Measurements from ENCODE around the gene PRAMEF8.
"Not testable (repeated sequence)": the region's sequence is repeated elsewhere in the genome, so short reads cannot be mapped to it uniquely, and the experiment has no call there.

PRAMEF8 gene

DNA sequence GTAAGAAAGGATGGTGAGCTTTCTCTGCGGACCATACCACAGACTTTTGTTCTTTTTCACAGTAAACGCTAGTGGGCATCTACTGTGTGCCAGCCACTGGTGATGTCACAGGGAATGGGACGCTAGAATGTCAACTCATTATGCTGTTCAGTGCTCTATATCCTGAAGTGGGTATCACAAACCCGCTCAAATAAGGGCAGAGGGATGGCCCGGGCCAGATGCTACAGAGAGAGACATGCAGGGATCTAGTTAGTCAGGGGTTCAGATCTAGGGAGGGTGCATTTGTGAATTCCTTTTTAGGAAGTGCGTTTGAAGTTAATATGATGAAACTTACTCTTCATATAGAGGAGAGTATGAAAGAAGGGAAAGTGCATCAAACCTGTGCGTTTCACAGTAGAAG, 37.8 kb downstream of the PRAMEF8 start:
- not testable (repeated sequence) for H3K4me3 ChIP-seq (ENCODE audit: extremely low read depth, insufficient read depth, low read length, poor library complexity, severe bottlenecking); H3K27ac ChIP-seq (ENCODE audit: low read depth, low read length, severe bottlenecking); H3K36me3 ChIP-seq (ENCODE audit: control insufficient read depth, insufficient read depth, low read length); H3K4me1 ChIP-seq (ENCODE audit: control insufficient read depth, insufficient read depth, low read length, poor library complexity, severe bottlenecking)
- 44 to 67% methylated on average over 3 to 5 of the region's 7 CpGs for WGBS, 2 experiments (ENCODE audit: insufficient coverage in 2 of 2)
- H3K9me3 ChIP-seq (ENCODE audit: control insufficient read depth, low read length), result peaks cover 34% of the 10 kb centered on the region

DNA sequence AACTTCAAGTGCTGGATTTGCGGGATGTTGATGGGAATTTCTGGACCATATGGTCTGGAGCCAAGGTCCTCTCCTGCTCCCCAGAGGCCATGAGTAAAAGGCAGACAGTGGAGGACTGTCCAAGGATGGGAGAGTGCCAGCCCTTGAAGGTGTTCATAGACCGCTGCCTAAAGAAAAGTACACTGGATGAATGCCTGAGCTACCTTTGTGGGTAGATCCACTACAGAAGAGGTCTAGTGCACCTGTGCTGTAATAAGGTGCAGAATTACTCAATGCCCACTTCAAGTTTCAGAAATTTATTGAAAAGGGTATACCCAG, 38.4 kb downstream of the PRAMEF8 start:
- not testable (repeated sequence) for H3K4me3 ChIP-seq (ENCODE audit: extremely low read depth, insufficient read depth, low read length, poor library complexity, severe bottlenecking); H3K27ac ChIP-seq (ENCODE audit: low read depth, low read length, severe bottlenecking); H3K4me1 ChIP-seq (ENCODE audit: control insufficient read depth, insufficient read depth, low read length, poor library complexity, severe bottlenecking); H3K36me3 ChIP-seq (ENCODE audit: control insufficient read depth, insufficient read depth, low read length)
- peaks cover 40% of the 10 kb centered on the region for H3K9me3 ChIP-seq (ENCODE audit: control insufficient read depth, low read length)
- 62 to 76% methylated on average over 2 of the region's 2 CpGs for WGBS, 2 experiments (ENCODE audit: insufficient coverage in 2 of 2)

DNA sequence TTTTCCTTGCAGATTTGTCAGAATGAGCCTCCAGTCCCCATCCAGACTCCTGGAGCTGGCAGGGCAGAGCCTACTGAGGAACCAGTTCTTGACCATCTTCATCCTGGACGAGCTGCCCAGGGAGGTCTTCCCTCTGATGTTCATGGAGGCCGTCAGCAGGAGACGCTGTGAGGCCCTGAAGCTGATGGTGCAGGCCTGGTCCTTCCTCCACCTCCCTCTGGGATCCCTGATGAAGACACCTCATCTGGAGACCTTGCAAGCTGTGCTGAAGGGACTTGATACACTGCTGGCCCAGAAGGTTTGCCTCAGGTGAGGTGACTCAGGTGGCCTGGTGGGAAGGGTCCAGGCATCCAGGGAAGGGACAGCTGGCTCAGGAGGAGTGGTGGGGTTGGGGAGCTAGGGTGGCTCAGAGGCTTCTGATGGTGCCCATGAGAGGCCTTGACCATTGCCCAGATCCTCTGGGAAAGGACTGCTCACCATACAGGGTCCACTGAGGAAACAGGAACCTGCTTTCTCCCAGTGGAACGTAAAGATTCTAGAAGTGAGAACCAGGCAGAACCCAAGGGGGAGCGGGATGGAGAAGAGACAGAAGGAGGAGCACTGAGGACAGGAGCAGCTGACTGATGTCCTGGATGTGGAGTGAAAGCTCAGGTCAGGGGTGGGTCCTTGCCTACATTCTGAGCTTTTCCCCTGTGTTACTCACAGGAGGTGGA, 38.9 kb downstream of the PRAMEF8 start:
- not testable (repeated sequence) for H3K4me3 ChIP-seq (ENCODE audit: extremely low read depth, insufficient read depth, low read length, poor library complexity, severe bottlenecking); H3K27ac ChIP-seq (ENCODE audit: low read depth, low read length, severe bottlenecking); H3K36me3 ChIP-seq (ENCODE audit: control insufficient read depth, insufficient read depth, low read length); H3K4me1 ChIP-seq (ENCODE audit: control insufficient read depth, insufficient read depth, low read length, poor library complexity, severe bottlenecking)
- 46 to 47% methylated on average over 5 of the region's 5 CpGs for WGBS, 2 experiments (ENCODE audit: insufficient coverage in 2 of 2)
- peaks cover 43% of the 10 kb centered on the region for H3K9me3 ChIP-seq (ENCODE audit: control insufficient read depth, low read length)

DNA sequence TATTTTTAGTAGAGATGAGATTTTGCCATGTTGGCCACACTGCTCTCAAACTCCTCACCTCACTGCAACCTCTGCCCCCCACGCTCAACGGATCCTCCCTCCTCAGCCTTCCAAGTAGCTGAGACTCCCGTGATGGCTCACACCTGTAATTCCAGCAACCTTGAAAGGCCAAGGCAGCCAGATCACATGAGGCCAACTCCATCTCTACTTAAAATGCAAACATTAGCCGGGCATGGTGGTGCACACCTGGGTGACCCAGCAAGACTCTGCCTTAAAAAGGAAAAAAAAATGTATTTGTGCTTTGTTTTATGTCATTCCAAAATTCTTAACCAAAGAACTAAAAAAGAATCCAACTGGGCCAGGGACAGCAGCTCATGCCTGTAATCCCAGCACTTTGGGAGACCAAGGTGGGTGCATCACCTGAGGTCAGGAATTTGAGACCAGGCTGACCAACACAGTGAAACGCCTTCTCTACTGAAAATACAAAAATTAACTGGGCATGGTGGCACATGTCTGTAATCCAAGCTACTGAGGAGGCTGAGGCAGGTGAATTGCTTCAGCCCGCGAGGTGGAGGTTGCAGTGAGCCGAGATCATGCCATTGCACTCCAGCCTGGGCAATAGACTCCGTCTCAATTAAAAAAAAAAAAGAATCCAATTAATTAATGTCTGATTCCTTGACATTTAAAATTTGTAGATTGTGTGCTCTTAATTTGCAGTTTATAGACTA, 41.2 kb downstream of the PRAMEF8 start:
- not testable (repeated sequence) for H3K4me3 ChIP-seq (ENCODE audit: extremely low read depth, insufficient read depth, low read length, poor library complexity, severe bottlenecking); H3K27ac ChIP-seq (ENCODE audit: low read depth, low read length, severe bottlenecking); H3K36me3 ChIP-seq (ENCODE audit: control insufficient read depth, insufficient read depth, low read length); H3K4me1 ChIP-seq (ENCODE audit: control insufficient read depth, insufficient read depth, low read length, poor library complexity, severe bottlenecking)
- H3K9me3 ChIP-seq (ENCODE audit: control insufficient read depth, low read length), result peaks cover 43% of the 10 kb centered on the region
- 70 to 85% methylated on average over 5 to 6 of the region's 9 CpGs for WGBS, 2 experiments (ENCODE audit: insufficient coverage in 2 of 2)

DNA sequence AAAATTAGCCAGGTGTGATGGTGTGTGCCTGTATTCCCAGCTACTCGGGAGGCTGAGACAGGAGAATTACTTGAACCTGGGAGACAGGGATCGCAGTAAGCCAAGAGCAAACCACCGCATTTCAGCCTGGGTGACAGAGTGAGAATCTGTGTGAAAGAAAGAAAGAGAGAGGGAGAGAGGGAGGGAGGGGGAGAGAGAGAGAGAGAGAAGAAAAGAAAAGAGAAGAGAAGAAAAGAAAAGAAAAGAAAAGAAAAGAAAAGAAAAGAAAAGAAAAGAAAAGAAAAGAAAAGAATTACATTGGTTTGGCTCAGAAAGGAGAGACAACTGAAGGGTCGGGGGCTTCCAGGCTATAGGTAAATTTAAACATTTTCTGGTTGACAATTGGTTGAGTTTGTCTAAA, 45.3 kb downstream of the PRAMEF8 start:
- not testable (repeated sequence) for H3K36me3 ChIP-seq (ENCODE audit: control insufficient read depth, insufficient read depth, low read length); H3K4me1 ChIP-seq (ENCODE audit: control insufficient read depth, insufficient read depth, low read length, poor library complexity, severe bottlenecking); H3K4me3 ChIP-seq (ENCODE audit: extremely low read depth, insufficient read depth, low read length, poor library complexity, severe bottlenecking); H3K27ac ChIP-seq (ENCODE audit: low read depth, low read length, severe bottlenecking)
- peaks cover 40% of the 10 kb centered on the region for H3K9me3 ChIP-seq (ENCODE audit: control insufficient read depth, low read length)
- 79 to 83% methylated on average over 4 of the region's 4 CpGs for WGBS, 2 experiments (ENCODE audit: insufficient coverage in 2 of 2)

DNA sequence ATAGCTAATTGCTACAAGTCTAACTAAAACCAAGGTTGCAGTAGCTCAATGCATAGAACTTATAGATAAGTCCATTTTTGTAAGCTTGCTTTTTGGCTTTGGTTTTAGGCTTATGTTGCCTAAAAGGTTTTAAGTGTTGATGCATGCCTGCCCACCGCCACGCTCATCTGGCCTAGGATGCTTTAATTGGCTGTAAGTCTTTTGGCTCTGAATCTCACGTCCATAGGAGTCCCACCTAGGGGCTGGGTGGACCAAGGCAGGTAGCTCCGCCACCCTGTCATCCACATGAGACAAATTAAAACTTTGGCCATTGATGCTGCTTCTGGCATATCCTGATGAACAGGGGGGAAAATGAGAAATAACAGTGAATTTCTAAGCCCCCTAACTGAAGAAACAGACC, 47.4 kb downstream of the PRAMEF8 start:
- H3K36me3 ChIP-seq (ENCODE audit: control insufficient read depth, insufficient read depth, low read length); H3K4me3 ChIP-seq (ENCODE audit: extremely low read depth, insufficient read depth, low read length, poor library complexity, severe bottlenecking); H3K4me1 ChIP-seq (ENCODE audit: control insufficient read depth, insufficient read depth, low read length, poor library complexity, severe bottlenecking); H3K27ac ChIP-seq (ENCODE audit: low read depth, low read length, severe bottlenecking): not testable (repeated sequence)
- peaks cover 46% of the 10 kb centered on the region for H3K9me3 ChIP-seq (ENCODE audit: control insufficient read depth, low read length)
- WGBS, 2 experiments (ENCODE audit: insufficient coverage in 2 of 2), result 67% methylated on average over 4 of the region's 4 CpGs; no CpG with 5 or more reads in 1 of the 2 experiments

DNA sequence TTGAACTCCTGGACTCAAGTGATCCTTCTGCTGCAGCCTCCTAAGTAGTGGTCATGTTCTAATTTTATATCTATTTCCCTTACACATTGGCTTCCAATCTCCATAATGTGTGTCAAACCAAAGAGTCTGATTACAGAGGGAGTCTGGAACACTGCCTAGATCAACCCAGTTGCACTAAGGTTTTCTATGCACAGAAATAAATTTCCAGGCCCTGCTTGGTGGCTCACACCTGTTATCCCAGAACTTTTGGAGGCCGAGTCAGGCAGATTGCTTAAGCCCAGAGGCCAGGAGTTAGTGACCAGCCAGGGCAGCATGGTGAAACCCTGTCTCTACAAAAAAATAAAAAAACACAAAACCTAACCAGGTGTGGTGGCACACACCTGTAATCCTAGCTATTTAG, 50.9 kb downstream of the PRAMEF8 start:
- not testable (repeated sequence) for H3K27ac ChIP-seq (ENCODE audit: low read depth, low read length, severe bottlenecking); H3K36me3 ChIP-seq (ENCODE audit: control insufficient read depth, insufficient read depth, low read length); H3K4me1 ChIP-seq (ENCODE audit: control insufficient read depth, insufficient read depth, low read length, poor library complexity, severe bottlenecking); H3K4me3 ChIP-seq (ENCODE audit: extremely low read depth, insufficient read depth, low read length, poor library complexity, severe bottlenecking)
- 33 to 44% methylated on average over 1 of the region's 1 CpG for WGBS, 2 experiments (ENCODE audit: insufficient coverage in 2 of 2)
- H3K9me3 ChIP-seq (ENCODE audit: control insufficient read depth, low read length), result peaks cover 49% of the 10 kb centered on the region

DNA sequence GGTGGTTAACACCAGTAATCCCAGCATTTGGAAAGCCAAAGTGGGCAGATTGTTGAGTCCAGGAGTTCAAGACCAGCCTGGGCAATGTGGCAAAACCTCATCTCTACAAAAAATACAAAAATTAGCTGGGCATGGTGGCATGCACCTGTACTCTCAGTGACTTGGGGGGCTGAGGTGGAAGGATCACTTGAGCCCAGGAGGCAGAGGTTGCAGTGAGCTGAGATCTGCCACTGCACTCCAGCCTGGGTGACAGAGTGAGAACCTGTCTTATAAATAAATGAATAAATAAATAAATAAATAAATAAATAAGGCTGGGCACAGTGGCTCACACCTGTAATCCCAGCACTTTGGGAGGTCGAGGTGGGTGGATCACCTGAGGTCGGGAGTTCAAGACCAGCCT, 52.9 kb downstream of the PRAMEF8 start:
- no CpG with 5 or more reads among the region's 2 CpGs for WGBS, 2 experiments (ENCODE audit: insufficient coverage in 2 of 2)
- not testable (repeated sequence) for H3K36me3 ChIP-seq (ENCODE audit: control insufficient read depth, insufficient read depth, low read length); H3K4me3 ChIP-seq (ENCODE audit: extremely low read depth, insufficient read depth, low read length, poor library complexity, severe bottlenecking); H3K27ac ChIP-seq (ENCODE audit: low read depth, low read length, severe bottlenecking); H3K4me1 ChIP-seq (ENCODE audit: control insufficient read depth, insufficient read depth, low read length, poor library complexity, severe bottlenecking)
- peaks cover 58% of the 10 kb centered on the region for H3K9me3 ChIP-seq (ENCODE audit: control insufficient read depth, low read length)

All from mesodermal cell (in vitro differentiated cells).